Skin of body (tissue), 2 donors: Measurements from ENCODE around the gene PNMA1. TPM values are rescaled to one million over a fixed set of nuclear protein-coding genes. Genes with fewer than 3 reads are reported as not detected.

ENCODE experiments used
- DNase-seq: peaks from one replicate; lab custom pipeline; 2025; lab: John Stamatoyannopoulos, UW
- total RNA-seq: library from RNA; depleted of rRNA; stranded (reverse); fragments of >200 nt; gene quantifications from one replicate; pipeline ENCODE4 v1.2.3, GENCODE V29; 2014

The PNMA1 gene
- total RNA-seq, 1 donor from 2014 or later = 15.7 TPM

DNA sequence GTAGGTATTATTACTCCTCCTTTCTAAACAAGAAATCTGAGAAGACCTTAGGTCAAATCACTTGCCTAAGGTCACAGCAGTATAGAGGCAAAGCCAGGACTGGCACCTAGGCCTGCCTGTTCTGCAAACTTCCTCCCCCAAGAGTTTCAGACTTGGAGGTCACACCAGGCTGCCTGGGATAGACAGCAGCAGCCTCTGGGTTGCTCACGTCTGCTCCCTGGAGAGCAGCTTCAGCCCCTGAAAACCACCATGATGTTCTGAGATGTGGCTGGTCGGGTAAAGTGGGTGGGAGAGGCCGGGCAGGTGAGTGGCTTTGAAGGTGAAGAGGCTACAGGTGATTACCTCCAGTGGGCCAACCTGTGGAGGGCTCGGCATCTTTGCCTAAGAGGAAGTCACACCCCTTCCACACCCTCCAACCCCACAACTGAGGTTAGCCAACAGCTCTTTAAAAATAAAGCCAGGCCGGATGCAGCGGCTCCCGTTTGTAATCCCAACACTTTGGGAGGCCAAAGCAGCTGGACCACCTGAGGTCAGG lies 37.0 kb upstream of the PNMA1 start:
- DNase-seq = no peak

- no peak for DNase-seq
Observed at GRCh38 chr14:73750531-73750901, 36.3 kb upstream of the PNMA1 start.

GRCh38 chr14:73749706-73750530 lies 35.7 kb upstream of the PNMA1 start:
- DNase-seq = no peak

- no peak for DNase-seq
Observed at GRCh38 chr14:73748858-73749357, 34.7 kb upstream of the PNMA1 start.

- no peak for DNase-seq
Observed at GRCh38 chr14:73747379-73748211, 33.4 kb upstream of the PNMA1 start.

DNA sequence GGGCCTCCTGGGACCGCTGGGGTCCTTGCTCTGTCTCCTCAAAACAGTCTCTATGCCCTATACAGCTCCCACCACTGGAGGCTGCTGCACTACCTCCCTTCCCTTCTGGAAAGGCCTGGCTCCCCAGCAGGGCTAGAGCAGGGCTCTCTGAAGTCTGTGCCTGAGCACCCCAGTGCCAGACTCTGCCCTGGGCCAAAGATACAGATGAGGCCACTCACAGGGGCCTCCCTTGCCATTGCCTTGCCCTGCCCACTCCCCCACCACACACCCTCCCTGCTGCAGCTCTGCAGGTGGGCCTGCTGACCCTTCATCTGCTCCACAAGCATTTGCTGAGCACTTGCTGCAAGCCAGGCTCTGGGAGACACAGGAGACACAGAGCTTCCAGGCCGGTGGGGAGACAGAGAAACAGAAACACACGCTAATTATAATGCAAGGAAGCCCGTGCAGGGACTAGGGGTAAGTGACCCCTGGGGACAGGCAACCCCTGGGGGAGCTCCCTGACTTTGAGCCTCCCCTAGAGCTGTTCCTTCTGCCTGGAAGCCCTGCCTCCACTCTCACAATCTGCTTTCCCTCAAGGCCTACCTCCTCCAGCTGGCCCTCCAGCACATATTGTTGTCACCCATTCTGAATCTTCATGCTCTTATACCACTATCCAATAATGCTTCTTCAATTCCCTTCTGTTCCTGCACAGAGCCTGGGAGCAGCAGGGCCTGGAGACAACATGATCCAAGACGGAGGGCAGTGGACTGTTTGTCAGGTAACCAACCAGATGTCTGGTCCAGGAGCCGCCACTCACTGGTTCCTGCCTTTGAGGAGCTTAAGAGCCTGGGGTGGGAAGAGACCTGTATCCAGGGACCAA lies 32.6 kb upstream of the PNMA1 start:
- no peak for DNase-seq

DNA sequence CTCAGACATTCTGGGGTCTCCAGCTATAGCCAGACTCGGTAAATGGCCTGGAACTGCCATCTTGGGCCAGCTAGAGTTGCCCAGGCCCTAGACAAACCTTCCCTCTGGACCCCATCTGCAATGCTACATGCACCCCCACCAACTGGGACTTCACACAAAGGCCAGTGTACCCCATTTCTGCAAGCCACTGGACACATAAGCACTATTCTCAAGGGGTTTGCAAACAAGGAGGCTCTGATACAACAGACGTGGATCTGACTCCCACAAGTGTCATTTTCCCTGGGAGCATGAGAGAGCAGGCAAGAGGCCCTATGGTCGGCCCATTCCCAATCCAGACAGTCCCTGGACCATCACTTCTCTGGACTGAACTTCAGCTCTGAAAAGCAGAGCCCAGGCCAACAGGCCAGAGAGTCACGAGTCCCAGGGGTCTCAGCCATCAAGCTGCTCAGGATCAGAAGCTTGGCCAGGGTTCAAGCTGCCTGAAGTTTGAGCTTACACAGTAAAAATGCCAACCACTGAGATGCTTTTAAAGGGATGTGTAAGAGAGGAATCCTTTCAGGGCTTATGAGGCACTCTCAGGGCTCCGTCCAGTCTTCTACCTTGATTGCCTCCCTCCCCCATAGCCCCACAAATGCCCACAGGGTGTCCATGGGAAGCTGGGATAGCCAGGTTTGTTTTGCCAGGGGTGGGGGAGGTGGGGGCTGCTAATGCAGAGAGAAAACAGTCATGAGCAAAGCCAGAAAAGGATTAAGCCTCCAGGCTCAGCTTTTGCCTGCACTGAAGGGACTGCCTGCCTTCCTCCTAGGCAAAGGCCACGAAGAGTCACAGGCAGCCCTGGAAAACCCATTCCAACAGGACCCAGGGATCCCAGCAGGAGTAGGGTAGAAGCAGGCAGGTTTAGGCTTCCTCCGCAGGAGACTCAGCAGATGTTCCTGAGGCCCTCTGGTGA lies 31.7 kb upstream of the PNMA1 start:
- no peak for DNase-seq

DNA sequence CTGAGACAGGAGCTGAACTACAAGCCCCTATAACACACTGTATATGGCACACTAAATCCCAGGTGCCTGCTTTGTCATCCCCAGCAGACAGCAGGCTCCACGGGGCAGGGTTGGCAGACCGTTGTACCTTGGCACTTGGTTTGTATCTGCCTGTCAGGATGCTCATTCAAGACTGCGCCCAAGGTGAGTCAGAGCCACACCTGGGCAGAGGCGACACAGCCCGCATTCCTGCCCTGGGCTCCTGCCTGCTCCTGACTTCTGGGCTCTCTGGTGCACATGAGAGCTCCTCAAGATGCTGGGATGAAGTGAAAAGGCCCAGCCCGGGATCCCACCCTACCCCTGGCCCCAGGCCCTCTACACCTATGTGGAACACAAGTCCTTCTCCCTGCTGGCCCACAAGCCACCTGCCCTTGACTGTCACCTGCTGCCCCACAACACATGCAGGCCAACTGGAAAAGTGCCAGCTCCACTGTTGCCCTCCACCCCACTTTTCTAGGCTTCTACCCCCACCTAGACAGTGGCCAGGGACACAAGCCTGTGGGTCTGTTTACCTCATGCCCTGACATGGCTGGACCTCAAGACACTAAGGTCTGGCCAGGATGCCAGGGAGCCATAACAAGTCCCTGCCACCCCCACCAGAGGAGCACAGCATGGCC lies 30.8 kb upstream of the PNMA1 start:
- no peak for DNase-seq

DNA sequence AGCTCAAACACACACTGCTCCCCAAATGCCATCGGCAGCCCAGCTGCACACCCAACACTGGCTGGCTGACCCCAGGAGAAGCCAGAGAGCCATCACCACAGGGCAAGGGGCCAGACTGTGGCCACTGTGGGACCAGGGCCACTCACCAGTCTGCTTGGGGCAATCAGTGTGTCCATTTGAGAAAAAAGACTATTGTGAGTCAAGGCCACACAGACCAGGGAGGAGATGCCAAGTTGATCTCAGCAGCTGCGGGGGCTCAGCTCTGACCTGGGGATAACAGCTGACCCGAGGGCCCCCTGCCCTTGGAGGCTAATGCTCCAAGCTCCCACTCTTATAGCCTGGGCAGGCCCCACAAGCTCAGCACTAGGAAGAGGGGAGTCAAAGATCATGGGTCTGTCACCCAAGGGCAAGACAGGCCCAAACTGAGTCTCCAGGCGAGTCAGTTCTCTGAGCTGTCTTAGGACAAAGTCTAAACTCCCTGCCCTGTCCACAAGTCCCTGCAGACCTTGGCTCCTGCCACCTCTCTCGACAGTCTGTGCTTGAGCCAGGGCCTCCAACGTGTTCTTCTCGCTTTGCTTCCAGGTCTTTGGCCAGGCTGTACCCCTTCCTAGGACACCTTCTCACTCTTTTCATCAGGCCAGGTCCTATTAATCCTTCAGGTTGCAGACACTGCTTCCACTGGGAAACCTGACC lies 30.1 kb upstream of the PNMA1 start:
- no peak for DNase-seq

DNA sequence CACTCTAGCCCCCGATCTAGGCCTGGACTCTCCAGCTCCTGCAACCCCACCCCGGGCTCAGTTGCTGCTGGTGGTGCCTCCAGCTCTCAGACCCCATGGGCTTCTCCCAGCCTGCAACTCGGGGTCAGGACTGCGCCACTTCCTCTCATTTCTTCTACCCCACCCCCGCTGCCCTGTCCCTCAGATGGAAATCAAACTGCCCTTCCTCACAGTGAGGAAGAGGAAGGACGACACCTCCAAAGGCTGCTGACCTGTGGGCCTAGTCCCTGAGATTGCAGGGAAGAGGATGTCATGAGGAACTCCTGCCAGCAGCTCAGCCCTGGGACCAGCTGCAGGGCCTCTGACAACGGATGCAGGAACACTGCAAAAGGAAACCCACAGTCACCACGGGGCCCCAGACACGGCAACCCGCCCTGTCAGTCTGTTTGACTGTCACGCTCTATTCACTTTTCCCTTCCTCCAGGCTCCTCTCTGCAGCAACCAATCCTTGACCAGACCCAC lies 29.3 kb upstream of the PNMA1 start:
- DNase-seq = peak; percentile 46

DNA sequence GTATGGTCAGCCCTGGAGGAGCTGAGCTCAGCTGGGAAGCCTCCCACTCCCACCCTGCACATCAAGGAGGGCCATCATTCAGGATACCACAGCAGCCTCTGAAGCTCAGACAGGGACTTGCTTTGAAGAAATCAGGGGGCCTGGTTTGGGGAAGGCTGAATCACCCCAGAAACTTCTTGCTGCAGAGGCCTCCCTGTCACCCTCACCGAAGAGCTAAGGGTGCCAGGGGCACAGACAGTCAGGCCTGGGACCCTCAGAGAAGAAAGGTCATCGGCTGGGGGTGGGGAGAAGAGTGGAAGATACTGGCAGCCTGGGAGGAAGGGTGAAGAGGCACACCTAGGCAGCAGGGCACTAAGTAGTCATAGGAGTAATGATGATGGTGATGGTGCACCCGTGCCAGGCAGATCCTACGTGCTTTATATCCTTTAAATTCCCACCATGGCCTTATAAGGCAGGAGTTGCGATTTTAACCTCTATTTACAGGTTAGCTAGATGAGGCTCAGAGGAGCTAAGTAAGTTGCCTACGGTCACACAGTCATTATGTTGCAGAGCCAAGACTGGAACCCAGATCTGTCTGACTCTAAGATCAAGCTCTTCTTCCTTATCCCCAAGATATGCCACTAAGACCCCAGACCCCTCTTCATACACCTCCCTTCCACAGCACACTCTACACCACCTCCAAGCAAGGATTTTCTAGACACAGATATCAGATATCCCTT lies 28.5 kb upstream of the PNMA1 start:
- no peak for DNase-seq

GRCh38 chr14:73741876-73742519 lies 27.8 kb upstream of the PNMA1 start:
- DNase-seq = peak; percentile 37

GRCh38 chr14:73741386-73741875 lies 27.2 kb upstream of the PNMA1 start:
- DNase-seq = peak; percentile 66

DNA sequence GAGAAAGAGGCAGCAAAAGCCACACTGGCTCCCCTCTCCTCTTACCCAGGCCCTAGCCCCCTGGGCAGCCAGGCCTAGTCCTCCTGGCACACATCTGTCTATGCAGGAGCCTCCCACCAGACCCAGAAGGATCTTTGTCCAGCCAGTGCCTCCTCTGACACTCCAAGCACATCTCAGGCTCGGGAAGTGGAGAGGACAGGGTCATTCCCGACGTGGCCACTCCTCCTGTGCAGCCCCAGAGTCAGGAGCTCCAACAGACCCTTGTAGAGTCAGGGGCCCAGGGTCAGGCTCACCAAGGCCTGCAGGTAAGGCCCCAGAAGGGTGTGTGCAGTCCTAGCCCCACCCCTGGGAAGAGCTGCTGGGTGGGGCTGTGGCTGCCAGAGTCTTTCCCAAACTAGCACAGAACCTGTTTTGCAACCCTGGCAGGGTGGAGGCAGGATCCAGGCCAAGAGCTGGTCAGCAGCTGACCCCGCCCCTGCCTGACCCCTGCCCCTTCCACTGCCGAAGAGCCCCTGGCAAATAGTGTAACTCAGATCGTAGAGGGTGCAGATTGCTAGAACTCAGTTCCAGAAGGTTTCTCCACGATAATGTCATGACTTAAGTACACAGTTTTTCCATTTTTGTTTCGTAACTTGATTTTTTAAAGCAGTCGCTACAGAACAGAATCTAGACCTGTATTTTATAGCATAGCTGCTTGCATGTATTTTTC lies 26.6 kb upstream of the PNMA1 start:
- DNase-seq = no peak

GRCh38 chr14:73739899-73740617 lies 25.9 kb upstream of the PNMA1 start:
- DNase-seq = no peak
